HEK293 (cell line): ENCODE data around the gene IMMP2L.

Experiments
- CTCF ChIP-seq: fragments of 450-650 bp; formaldehyde crosslinking; IDR thresholded peaks from 2 replicates; pipeline ENCODE4 v1.5.1; 2016; ENCODE audit warnings: missing biosample characterization, missing genetic modification characterization
- ZNF341 ChIP-seq: fragments of 450-650 bp; formaldehyde crosslinking; IDR thresholded peaks from 2 replicates; pipeline ENCODE4; 2016; ENCODE audit warnings: low read depth, missing biosample characterization, missing genetic modification characterization
- TF ChIP-seq, protein P1 (sequence below): fragments of 450-650 bp; formaldehyde crosslinking; IDR thresholded peaks from 2 replicates; pipeline ENCODE4 v1.5.1; 2016; ENCODE audit warnings: missing biosample characterization, missing genetic modification characterization

DNA sequence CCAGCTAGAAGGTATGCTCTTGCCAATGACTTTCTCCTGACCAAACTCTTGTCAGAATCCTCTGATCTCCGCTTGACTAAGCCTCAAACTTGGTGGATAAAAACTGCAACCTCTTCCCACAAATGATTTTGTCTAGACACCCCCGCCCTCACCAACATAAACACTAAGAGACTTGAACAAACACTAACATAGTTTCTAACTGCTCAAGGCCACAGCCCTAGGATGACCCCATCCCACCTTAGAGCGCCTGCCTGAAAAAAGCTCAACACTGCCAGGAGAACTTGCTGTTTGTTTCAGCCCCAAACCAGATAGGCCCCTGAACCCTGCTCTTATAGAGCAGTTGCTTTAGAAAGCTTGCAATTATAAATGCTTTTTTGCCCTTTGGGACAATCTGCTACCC lies 399.6 kb downstream of the IMMP2L start:
- TF ChIP-seq, protein P1, sequence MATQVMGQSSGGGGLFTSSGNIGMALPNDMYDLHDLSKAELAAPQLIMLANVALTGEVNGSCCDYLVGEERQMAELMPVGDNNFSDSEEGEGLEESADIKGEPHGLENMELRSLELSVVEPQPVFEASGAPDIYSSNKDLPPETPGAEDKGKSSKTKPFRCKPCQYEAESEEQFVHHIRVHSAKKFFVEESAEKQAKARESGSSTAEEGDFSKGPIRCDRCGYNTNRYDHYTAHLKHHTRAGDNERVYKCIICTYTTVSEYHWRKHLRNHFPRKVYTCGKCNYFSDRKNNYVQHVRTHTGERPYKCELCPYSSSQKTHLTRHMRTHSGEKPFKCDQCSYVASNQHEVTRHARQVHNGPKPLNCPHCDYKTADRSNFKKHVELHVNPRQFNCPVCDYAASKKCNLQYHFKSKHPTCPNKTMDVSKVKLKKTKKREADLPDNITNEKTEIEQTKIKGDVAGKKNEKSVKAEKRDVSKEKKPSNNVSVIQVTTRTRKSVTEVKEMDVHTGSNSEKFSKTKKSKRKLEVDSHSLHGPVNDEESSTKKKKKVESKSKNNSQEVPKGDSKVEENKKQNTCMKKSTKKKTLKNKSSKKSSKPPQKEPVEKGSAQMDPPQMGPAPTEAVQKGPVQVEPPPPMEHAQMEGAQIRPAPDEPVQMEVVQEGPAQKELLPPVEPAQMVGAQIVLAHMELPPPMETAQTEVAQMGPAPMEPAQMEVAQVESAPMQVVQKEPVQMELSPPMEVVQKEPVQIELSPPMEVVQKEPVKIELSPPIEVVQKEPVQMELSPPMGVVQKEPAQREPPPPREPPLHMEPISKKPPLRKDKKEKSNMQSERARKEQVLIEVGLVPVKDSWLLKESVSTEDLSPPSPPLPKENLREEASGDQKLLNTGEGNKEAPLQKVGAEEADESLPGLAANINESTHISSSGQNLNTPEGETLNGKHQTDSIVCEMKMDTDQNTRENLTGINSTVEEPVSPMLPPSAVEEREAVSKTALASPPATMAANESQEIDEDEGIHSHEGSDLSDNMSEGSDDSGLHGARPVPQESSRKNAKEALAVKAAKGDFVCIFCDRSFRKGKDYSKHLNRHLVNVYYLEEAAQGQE, result no peak
- TF ChIP-seq CTCF (tag by site-specific recombination) (no peak), ZNF341 (tag by site-specific recombination) (no peak)
